SKM-1 (cell line): Measurements from ENCODE around the gene PAIP1.
A peak's percentile ranks its signal among the peaks of the same experiment; 100 is the strongest.
"Not testable (repeated sequence)": the region's sequence is repeated elsewhere in the genome, so short reads cannot be mapped to it uniquely, and the experiment has no call there.

Experiments
- DNase-seq: peaks from one replicate; lab custom pipeline; 2025; ENCODE audit not compliant: unreplicated experiment; lab: John Stamatoyannopoulos, UW

The PAIP1 gene, protein sequence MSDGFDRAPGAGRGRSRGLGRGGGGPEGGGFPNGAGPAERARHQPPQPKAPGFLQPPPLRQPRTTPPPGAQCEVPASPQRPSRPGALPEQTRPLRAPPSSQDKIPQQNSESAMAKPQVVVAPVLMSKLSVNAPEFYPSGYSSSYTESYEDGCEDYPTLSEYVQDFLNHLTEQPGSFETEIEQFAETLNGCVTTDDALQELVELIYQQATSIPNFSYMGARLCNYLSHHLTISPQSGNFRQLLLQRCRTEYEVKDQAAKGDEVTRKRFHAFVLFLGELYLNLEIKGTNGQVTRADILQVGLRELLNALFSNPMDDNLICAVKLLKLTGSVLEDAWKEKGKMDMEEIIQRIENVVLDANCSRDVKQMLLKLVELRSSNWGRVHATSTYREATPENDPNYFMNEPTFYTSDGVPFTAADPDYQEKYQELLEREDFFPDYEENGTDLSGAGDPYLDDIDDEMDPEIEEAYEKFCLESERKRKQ

DNA sequence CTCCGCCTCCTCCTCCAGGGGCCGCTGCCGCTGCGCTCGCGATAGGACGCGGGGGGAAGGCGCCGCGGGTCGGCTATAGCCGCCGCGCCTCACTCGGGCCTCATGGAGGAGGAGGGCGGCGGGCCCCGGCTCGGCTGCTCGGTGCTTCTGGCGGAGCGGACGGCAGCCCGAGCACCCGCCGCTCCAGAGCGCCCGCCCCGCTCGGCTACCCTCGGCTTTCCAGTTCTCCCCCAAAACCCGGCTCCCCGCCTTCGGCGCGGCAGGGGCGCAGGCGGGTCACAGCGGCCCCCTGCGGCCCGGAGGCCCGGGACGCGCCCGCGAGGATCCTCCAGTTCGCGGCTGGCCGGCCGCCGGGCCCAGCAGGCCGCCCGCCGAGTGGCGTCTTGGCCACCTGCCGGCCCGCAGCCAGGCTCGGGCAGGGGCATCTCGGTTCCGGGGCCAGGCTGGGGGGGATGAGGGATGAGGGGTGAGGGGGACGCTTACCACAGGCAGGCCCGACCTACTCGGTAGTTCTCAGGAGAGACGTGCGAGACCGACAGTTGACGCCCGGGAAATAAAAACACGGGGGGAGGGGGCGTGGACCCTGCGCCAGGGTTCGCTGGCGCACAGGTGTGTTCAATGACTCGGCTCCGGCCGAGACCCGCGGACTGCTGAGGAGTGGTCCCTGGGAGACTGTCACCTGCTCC is at the start of gene PAIP1:
Gene PAIP1 (minus strand): TSS at position 221 of the 686 bp plus-strand sequence. CDS start 231 bp downstream, outside the sequence.
- DNase-seq = peak; percentile 46

GRCh38 chr5:43606351-43606750 is 49.5 kb upstream of the PAIP1 start:
- no peak for DNase-seq

GRCh38 chr5:43604699-43605098 is 47.8 kb upstream of the PAIP1 start:
- DNase-seq = no peak

- peak; percentile 12 for DNase-seq
These were observed 46.7 kb upstream of the PAIP1 start for GRCh38 chr5:43603344-43604217.

GRCh38 chr5:43602461-43603343 is 45.8 kb upstream of the PAIP1 start, which contains the start of gene NNT:
Gene NNT, plus strand, starts transcription at chr5:43603180. Its CDS starts 6,016 bp downstream, at chr5:43609196.
- peak; percentile 47 for DNase-seq

DNA sequence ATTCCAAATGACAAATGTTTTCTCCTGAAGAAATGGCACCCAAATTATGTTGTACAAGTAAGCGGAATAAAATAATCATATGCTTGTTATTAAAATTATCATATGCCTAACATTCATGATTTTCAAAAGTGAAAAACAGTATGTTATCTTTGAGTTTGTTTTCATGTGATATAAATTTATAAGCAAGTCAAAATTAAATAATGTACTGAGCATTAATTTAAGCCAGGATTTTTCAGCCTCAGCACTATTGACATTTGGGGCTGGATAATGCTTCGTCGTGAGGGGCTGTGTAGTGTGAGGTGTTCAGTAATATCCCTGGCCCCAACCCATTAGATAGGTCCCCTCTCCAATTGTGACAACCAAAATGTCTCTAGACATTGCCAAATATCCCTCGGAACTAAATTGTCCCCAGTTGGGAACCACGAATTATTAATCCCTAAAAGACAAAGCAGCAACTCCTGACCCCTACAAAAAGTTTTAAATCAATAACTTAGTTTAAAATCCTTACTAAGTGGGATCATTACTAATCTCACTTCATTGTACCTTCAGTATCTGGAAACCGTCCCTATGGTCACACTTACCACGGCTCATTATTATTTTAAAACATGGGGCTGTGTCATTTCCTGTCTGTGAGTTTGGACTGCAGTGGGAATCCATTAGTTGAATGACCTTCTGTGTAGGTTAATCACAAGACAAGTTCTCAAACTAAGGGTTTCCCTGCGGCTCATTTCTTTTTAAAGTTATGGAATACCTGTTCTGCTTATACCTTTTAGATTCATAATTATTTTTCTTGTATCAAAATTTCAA is 44.8 kb upstream of the PAIP1 start:
- no peak for DNase-seq

DNA sequence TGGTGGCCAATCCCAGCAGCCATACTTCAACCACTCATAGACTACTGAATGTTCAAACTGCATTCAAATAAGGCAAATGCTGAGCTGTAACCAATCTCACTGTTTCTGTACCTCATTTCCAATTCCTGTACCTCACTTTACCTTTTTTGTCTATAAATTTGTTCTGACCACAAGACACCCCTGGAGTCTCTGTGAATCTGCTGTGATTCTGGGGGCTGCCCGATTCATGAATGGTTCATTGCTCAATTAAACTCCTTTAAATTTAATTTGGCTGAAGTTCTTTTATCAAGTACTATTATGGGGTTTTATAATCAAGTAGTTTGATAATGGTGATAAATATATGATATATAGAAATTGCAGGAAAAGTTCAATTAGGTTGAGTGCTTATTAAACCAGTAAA is 42.0 kb upstream of the PAIP1 start:
- DNase-seq = not testable (repeated sequence)

GRCh38 chr5:43592363-43592762 is 35.5 kb upstream of the PAIP1 start:
- DNase-seq = no peak

DNA sequence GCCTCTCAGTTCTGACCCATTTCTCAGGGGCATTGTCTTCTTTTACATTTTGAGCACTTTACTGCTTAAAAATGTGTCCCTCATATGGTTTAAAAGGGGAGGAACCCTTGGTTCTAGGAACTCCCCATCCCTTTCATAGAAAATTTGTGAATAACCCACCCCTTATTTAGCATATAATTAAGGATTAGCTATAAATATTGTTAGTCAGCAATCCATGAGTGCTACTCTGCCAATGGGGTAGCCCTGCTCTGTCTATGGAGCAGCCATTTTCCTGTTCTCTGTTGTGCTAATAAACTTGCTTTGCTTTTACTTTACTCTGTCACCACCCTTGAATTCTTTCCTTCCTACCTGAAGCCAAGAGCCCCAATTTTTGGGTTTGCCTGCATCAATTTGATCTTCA is 33.8 kb upstream of the PAIP1 start:
- no peak for DNase-seq

GRCh38 chr5:43589310-43589709 is 32.4 kb upstream of the PAIP1 start:
- no peak for DNase-seq

- no peak for DNase-seq
These were observed 32.0 kb upstream of the PAIP1 start for GRCh38 chr5:43588842-43589241.

- no peak for DNase-seq
These were observed 27.4 kb upstream of the PAIP1 start for GRCh38 chr5:43584166-43584699.

DNA sequence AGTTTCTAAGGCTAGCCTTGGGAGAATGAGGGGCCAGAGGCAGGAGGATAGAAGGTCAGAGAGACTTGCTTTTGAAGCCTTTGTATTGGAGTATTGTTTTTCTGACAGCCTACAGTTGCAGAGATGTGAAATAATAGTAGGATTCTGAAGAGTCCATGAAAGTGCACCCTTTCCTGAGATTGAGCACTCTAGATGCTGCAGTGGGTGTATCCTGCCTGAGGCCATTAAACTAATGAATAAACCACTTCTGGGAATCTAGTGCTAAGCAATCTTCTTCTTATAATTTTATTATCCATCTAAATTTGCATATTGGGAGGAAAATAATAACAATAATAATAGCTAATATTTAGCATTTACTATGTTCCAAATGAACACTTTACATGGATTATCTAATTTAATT is 26.8 kb upstream of the PAIP1 start:
- no peak for DNase-seq

DNA sequence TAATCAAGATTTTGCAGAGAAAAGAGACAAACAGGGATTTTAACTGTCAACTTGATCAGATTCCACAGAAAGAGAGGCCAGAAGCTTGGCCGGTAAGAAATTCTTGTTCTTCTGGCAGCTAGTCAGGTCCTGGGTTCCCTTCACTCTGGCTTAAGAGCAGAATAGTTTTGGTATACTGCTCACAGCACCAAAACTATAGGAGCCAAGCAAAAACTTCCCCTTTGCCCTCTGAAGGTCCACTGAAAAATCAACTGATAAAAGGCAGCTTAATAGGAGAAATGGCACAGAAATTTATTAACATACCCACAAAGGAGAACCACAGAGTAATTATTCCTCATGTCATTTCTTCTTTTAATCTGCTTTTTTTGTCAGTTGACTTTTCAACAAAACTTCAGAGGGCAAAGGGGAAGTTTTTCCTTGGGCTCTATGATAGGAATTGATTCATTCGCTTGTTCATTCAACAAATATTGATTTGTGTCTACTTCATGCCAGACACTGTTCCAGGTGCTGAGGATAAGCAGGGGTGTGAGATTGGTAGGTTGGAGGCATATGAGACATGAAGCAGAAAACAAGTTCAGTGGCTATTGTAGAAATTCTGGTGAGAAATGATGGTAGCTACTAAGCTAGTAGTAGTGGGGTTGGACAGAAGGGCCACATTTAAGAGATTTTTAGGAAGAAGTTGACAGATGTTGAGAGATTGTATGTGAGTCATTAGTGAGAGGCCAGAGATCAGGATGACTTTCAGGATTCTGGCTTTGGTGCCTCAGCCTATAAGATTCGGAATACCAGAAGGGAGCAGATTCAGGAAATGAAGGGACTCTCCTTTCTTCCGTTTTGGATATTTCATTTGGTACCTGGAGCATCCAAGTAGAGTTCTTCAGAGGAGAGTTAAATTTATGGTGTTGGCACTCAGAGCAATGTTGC is 25.5 kb upstream of the PAIP1 start:
- DNase-seq = no peak

GRCh38 chr5:43581398-43581797 is 24.5 kb upstream of the PAIP1 start:
- no peak for DNase-seq

GRCh38 chr5:43580402-43581210 is 23.7 kb upstream of the PAIP1 start:
- not testable (repeated sequence) for DNase-seq

DNA sequence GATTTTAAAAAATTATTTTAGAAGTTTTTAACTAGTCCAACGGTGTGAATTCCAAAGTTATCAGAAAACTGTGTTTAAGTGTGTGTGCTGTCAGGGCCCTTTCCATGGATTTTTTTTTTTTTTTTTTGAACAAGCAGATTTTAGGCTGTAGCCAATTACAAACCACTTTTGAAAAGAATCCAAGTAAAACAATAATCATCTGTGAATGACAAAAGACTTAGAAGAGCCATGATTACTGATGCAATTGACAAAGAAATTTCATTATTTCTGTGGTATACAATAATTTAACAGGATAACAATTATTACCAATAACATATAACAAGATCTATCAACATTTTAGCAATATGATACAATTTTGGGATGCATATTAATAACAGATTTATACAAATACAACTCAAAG is 16.2 kb upstream of the PAIP1 start:
- DNase-seq = no peak
